Left hindlimb (tissue), 1 donor: ENCODE results near the gene CHMP4B.
A peak's percentile ranks its signal among the peaks of the same experiment; 100 is the strongest.

Source experiments
- DNase-seq: peaks from one replicate; pipeline ENCODE4 v3.0.0-alpha.2; 2018

Gene CHMP4B

DNA sequence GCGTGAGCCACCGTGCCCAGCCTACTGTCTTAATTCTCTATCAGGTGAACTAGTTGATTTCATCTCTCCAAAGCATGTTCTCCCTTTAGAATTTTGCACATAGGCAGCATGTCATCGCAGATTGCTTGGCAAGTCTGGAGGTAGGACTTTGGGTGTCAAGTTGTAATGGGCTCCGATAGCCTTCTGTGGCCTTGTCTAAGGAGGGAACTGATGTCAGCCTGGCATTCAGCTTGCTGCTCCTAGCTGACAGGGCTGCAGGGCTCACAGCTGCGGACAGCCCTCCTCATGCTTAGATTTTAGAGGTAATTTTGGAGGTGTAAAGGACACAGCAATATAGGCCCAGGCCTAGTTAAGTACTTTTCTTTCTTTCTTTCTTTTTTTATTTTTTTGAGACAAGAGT lies 11.3 kb downstream of the CHMP4B start:
- DNase-seq: no peak

DNA sequence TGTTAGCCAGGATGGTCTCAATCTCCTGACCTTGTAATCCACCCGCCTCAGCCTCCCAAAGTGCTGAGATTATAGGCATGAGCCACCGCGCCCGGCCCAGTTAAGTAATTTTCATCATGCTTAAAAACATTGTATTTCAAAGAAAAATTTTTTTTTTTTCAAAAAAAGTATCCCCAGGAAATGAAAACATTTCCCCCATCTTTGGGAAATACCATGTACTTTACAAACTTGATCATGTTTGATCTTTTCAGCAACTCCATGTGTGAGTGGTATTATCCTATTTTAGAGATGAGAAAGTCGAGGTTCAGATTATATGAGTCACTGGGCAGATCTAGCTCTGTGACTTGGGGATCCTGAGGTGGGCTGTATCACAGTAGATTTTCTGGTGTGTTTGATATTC lies 11.8 kb downstream of the CHMP4B start:
- no peak for DNase-seq

DNA sequence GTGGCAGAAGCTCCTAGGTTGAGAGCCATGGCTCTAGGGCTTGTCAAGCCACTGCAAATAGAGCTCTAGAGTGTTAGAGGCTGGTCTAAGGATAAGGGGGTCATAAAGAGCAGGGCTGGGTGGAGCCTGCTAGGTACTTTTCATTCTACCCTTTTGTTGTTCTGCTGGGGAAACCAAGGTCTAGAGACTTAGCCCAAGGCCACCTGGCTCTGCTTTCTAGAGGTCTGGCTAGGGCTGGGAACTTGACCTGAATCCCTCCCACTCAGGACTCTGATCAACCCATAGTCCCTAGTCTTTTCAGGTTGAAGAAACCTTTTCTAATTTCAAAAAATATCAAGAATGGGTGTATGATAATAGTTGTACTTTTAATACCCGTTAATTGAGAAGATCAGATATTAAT lies 13.7 kb downstream of the CHMP4B start:
- DNase-seq: no peak

DNA sequence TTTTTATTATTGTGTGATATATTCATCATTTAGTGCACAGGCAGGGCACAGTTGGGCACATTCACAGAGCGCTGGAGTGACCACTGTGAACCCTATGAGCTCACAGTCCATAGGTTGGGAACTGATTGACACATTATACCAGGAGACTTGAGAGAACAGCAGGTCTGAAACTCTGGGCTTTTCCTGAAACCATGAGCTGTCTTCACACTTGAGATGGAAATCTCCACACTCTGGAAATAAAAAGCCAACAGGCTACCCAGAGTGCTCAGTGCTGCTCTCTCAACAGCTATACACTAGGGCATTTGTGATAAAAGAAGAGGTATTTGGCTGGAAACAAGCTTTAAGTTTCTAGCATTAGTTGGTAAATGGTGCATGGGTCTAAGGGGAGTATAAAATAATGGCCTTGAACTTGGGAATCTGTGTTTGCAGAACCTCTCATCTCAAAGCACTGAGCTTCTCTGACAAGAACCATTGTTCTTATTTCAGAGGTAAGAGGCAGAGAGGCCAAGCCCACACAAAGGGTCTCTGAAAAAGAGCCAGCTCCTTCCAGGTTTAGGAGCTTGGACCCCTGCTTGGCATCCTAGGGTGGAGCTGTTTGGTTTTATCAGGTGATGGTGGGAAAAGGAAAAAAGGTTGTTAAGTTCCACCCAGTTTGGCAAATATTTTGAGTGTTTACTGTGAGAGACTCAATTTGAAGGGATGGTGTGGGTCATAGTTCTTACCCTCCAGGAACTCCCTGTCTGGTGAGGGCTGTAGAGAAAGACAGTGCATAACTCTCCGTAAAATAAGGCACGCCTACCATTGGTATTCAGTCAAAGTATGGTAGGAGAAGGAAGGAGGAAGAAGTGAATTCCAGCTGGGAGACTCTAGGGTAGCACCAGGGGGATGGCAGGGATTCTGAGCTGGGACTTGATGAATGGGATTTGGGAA lies 14.5 kb downstream of the CHMP4B start:
- no peak for DNase-seq

DNA sequence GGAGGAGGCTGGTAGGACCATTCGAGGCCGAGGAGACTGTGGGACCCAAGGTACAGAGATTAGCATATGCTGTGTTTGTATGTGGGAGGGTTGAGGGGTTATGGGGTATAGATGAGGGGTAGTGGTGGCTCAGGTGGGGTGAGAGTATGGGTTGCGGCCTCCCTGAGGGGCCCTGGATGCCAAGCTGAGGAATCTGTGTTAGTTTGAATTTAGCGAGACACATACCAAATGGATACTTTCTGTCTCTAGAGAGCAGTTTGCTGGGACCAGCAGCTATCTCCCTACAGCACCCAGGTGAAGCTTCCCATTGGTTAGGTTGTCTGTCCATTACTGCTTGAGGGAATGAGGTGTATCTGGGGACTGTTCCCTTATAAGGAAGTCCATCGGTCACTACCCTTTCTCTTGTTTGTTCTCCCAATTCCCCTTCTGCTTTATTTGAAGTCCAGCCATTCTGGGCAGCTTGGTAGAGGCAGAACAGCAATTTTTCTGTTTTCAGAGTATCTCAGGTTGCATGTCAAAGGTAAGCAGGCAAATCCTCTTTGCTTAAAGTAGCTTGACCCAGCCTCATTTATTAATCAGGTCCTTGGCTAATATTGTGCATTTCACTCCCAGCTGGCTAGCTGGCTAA lies 15.2 kb downstream of the CHMP4B start:
- DNase-seq: no peak

DNA sequence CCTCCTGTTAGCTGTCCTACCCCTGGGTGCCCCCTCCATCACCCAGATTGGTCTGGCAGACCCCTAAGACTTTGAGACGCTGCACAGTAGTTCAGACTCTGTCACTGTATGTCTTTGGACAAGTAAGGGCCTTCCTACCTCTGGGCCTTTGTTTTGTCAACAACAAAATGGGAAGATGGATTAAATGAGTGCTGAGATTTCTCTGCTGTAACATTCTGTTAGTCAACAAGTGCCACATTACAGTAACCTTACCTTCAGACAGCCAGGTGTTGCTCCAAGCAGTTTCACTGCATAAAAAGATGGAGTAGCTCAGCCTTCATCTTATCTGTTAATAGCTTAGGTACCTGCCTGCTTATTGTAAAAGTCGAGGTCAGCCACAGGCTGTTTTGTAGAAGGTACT lies 16.0 kb downstream of the CHMP4B start:
- no peak for DNase-seq

DNA sequence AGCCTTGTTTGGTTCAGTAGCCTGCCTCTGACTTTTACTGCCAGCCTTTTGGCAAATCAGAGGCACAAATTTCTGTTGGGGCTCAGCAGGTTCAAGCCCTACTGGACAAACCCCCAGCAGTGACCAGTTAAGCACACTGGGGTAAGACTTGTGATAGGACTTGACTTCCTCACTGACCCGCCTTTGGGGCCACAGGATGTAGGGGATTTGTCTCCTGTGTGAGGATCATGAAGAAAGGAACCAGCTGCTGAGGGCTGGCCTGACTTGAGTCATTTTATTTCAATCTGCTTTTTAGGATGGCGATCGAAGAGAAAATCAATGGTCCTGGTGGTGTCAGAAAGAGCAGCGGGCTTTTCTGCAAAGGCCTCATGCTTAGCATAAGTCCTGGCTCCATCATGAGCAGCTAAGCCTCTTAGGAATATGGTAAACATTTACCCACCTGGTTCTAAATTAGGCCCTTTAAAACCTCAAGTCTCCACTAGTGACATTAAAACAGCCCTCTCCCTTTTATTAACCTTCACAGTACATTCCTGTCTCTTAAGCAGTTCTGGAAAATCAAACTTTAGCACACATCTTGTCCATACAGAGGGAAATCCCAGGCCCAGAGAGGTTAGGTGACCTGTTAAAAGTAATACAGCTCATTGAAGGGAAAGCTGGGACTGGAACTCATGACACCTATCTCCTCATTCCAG lies 16.6 kb downstream of the CHMP4B start:
- DNase-seq: no peak

DNA sequence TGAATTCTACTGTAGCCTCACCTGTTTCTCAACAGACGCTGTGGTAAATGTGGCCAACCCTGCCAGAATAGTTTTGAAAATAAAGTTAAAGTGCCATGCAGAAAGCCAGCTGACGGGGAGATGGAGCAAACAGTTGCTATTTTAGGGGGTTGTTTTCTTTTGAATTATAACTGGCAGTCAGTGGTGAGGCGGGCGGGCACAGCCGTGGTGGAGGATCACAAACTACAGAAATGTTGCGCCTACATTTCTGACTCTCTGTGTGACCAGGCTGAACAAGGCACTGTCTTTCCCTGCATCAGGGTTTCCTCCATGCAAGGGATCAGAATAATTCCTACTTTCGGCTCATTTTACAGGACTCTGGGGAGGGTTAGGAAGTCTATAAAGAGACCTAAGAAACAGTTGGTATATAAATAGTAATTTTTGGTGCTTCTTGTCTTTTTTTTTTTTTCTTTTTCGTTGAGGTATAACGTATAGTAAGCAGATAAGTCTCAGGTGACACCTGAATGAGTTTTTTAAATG lies 17.2 kb downstream of the CHMP4B start:
- DNase-seq: peak; percentile 53

DNA sequence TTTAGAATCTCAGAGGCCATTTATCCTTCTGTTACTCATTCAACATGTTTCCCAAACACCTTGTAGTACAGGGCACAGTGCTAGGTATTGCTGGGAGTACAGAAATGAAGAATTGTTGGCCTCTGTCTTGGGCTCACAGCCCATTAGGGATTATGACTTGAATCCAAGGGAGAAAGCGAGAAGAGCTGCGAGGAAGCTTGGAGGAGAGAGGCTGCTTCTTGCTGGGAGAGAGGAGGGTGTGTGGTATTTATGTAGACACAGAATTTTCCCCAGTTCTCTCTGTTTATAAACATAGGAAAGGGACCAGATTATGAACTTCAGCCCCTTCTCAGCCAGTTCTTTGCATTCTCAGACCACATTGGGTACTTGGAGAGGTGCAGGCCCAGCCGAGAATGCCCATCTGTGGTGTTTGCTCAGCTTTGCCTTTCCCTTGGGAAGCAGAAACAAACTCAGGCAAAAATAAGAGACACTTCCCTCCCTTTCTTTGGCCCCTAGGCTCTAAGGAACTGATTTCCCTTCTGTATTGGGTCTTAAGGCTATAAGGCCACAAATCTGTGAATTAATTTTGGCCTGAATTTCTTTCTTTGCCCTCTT lies 17.9 kb downstream of the CHMP4B start:
- no peak for DNase-seq

DNA sequence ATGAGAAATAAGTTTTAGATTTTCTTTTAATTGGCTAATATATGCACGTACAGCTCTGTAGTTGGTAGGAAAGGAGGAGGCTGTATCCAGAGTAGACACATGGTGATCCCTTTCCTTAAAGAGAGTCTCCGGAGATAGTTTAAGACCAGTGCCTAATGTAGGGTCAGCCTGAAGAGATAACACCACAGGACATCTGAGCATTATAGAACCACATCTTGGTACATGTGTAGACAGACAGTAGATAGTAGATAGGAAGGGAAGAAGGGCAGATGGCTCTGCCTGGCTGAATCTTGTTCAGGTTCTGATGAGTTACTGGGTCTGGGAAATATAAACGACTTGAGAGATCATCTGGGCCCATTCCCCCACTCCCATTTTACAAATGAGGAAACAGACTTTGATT lies 18.5 kb downstream of the CHMP4B start:
- no peak for DNase-seq

DNA sequence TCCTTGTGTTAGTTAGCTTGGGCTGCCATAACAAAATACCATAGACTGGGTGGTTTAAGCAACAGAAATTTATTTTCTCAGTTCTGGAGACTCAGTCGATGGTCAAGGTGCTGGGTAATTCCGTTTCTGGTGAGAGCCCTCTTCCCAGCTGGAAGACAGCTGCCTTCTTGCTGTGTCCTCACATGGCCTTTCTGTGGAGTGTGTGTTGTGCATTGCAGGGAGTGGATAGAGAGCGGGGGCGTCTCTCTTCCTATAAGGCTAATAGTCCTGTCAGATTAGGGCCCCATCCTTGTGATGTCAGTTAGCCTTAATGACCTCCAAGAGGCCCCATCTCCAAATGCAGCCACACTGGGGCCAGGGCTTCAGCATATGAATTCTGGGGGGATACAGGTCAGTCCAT lies 19.2 kb downstream of the CHMP4B start:
- DNase-seq: no peak

DNA sequence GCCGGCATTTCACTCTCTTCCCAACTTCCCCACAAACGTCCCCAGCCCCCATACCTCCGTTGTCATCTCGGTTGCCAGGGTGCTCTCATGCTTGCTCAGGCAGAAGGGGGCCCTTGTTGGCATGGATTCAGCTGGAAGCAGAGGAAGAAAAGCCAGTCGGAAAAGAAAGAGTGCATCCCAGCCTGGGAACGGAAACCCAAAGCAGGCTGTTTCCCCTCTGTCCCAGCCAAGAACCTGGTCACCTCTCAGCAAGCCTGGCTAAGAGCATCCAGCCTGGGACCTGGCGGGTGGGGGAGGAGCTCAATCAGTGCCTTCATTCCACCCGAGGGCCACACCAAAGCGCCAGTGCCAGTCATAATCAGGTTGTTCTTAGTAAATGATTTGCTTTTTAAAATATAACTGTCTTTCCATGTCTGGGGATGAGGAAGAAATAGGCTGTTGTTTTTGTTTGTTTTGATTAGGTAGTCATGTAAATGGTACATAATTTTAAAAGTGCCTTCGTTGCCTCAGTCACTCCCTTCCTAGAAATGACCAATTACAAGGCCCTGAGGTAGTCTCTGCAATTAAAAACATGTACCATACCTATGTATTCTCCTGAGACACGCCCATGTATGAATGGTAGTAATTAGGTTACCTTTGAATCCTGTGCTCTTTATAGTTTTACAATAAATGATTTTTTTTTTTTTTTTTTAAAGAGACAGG lies 21.1 kb downstream of the CHMP4B start:
- DNase-seq: peak; percentile 61

DNA sequence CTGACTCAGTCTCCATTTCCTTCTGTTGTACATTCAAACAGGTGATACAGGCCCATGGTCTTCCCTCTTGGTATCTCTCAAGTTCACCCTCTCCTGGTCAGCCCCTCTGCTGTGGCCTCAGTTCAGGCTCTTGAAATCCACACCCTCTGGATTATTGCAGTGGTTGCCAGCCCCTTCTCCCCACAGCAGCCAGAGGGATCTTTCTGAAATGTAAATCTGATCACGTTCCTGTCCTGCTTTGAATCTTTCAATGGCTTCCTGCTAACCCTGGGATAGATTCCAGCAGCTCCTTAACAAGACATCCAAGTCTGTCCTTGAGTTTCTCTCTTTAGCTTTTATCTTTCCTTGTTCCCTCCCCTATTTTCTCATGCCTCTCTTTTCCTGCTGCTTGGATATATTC lies 22.2 kb downstream of the CHMP4B start:
- no peak for DNase-seq

DNA sequence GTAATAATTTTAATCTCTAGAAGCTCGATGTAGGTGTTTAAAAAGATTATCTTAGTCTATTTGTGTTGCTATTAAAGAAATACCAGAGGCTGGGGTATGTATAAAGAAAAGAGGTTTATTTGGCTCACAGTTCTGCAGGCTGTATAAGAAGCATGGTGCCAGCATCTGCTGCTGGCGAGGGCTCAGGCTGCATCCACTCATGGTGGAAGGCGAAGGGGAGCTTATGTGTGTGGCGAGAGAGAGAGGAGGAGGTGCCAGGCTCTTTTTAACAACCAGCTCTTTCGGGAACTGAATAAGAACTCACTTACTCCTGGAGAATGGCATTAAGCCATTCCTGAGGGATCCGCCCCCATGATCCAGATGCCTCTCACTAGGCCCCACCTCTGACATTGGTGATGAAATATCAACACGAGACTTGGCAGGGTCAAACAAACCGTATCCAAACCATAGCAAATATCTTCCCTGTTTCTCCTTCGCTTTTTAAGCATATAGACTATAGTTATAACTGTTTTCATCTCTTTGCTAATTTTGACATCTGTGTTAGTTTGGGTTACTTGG lies 24.5 kb downstream of the CHMP4B start:
- no peak for DNase-seq

DNA sequence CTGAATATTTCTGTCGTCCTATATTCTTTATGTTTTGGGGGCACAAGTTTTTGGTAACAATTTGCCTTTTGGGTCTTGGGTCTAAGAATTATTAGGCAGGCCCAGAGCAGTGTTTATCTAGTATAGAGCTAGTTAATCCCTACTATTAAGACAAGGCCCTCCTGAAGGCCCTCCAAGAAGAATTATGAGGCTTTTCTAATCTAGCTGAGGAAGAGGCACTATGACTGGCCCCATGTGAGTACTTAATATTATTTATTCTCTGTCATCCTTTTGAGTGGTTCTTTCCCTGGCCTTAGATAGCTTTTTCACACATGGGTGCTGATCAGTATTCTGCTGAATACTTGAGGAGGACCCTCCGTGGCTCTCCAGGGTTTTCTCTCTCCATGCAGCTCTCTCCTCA lies 25.1 kb downstream of the CHMP4B start:
- DNase-seq: no peak

DNA sequence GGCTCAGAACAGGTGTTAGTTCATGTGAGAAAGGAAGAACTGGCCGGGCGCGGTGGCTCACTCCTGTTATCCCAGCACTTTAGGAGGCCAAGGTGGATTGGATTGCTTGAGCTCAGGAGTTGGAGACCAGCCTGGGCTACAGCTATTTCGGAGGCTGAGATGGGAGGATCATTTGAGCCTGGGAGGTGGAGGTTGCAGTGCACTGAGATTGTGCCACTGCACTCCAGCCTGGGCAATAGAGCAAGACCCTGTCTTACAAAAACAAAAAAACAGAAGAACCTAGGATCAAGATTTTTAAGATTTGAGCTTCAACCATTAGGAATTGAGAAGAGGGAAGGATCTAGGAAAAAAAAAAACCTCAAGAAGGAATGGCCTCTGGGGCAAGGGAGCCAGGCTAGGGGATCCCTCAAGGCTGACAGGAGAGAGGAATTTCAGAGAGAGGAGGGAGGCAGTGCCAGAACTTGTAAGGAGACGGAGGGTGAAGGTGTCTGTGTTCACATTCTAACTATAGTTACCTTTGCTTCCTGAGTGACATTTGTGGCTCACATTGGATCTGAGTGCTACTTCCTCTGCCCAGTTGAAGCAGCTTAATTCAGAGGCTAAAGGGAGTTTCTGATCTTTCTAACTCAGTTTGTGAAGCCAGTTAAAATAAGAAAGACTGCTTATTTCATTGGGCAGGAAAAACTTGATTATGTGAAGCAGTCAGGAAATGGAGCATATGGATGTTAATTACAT lies 26.1 kb downstream of the CHMP4B start:
- DNase-seq: no peak

DNA sequence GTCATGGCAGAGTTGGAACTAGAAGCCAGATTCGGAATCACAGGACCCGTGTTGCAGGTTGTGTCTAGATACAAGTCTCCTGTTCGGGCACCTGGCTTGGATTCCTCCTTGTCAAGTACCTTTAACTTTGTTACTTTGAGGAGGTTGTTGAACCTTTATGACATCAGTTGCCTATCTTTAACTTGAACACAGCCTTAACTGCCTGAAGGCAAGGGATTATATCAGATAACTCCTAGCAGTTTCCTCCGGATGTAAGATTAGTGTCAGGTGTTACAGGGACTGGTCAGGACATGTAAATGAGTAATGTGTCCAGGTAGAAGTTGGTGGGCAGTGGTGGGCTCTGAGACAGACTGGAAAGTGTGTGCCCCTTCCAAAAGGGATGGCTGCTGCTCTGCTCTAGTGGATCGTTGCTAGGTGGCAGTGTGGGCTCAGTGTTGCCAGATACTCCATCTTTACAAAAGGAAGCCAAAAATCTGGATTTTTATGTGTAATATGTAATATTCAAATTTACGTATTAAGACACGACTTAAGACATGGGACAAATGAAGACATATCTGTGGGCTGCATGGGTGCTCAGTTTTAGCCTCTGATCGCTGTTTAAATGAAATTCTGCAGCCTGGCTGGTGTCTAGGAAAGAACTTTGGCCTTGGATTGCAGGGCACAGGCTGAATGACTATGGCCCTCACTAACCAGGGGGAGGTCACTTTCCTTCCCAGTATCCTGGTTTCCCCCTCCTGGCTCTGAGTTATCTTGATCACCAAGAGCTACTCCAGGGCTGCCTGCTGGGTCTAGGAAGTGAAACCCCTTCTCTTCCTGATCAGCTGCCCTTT lies 27.1 kb downstream of the CHMP4B start:
- DNase-seq: no peak

DNA sequence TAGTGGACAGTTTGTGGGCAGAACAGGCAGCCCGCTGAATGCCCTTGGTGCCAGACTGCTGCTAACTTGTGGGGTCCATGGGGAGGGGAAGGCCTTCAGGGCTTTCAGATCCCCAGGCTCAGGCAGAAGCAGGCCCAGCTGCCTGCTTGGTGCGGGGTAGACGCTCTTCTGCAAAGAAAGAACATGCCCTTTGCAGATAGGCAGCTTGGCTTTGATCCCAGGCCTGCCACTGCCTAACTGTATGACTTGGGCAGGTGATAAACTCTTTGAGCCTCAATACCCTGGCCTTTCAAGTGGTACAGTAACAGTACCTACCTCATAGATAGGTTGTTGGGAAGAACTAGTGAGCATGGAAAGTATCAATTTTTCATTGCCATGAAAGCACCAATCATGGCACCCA lies 28.4 kb downstream of the CHMP4B start:
- DNase-seq: no peak

DNA sequence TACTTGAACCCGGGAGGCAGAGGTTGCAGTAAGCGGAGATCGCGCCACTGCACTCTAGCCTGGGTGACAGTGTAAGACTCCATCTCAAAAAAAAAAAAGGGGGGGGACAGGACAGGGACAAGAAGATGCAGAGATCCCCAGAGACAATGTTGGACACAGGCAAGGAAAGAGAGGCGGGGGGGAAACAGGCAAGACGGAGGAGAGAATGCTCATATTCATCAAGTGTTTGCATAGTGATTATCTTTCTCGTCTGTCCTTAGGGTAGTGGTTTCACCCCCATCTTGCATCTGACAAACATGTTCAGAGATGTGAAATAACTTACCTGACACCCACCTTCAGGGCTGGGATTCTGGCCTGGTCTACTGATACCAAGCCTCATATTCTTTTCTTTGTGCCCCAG lies 29.0 kb downstream of the CHMP4B start:
- no peak for DNase-seq

DNA sequence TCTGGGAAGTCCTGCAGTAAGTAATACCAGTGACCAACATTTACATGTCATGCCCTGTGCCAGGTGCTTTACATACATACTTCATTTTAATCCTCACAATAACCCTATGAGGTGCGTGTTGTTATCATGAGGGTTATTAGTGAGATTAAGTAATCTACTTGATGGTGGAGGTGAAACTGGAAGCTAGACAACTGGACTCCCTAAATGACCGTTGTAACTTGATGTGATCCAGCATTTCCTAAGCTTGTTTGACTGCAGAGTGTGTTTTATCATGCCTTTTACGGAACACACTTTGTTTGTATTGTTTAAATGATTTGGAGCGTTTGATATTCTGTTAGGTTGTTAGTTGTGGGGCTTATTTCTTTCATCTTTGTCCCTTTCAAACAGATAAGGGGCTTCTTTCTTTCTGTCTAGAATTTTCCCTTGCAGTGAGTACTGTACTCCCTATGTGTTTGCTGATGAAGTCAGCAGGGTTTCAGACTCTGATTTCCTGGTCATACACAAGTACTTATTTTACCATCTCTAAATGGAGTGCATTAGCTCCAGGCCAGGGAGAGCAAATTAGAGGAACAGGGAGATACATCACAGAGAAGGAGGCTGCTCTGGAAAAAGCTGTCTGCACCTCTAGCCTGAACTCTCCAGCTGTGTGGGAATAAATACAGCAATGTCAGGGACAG lies 29.7 kb downstream of the CHMP4B start:
- no peak for DNase-seq
